Psoas muscle (tissue), 8 donors: Measurements from ENCODE around the gene MPPED1. TPM values are rescaled to one million over a fixed set of nuclear protein-coding genes. Genes with fewer than 3 reads are reported as not detected.

Experiments used
- ATAC-seq, 4 donors: fragments of 200-7000 bp; cut with Tn5 transposase; one replicate each; pipeline ENCODE4 v1.9.1; 2020; ENCODE audit warnings: moderate library complexity in 3 of 4, mild to moderate bottlenecking in 2 of 4
- DNase-seq, 2 donors: peaks; one replicate each; pipeline ENCODE4 v3.0.0-alpha.2; 2020
- H3K27ac ChIP-seq: fragments of 200-600 bp; one replicate; pipeline ENCODE4 v1.8.0; 2022
- H3K27me3 ChIP-seq, 3 donors: fragments of 200-600 bp in 1 of 3; one replicate each; pipeline versions ENCODE4 v1.6.1 to v1.8.0; 2013 to 2022; ENCODE audit warnings: low read length in 2 of 3, mild to moderate bottlenecking in 2 of 3, moderate library complexity in 1 of 3; ENCODE audit not compliant: insufficient read depth in 3 of 3
- H3K36me3 ChIP-seq, 2 donors: fragments of 200-600 bp in 1 of 2; one replicate each; pipeline versions ENCODE4 v1.6.1 to v1.8.0; 2013 to 2022; ENCODE audit warnings: low read depth in 1 of 2, mild to moderate bottlenecking in 1 of 2, moderate library complexity in 1 of 2; ENCODE audit not compliant: insufficient read depth in 1 of 2
- H3K4me1 ChIP-seq: fragments of 200-600 bp; one replicate; pipeline ENCODE4 v1.8.0; 2022
- H3K4me3 ChIP-seq: fragments of 200-600 bp; one replicate; pipeline ENCODE4 v1.8.0; 2022; ENCODE audit warnings: mild to moderate bottlenecking
- H3K9me3 ChIP-seq: fragments of 200-600 bp; one replicate; pipeline ENCODE4 v1.8.0; 2022
- WGBS, 3 donors: extraction: QIAGEN DNeasy Blood & Tissue Kit; methylation state at CpG; one replicate each; pipeline versions ENCODE4 v1.1.6 to v1.1.7; 2013; 5-methylcytosine and 5-hydroxymethylcytosine counted together
- intact Hi-C, 2 donors: fragments of 100-400 bp; cut with DNase I; formaldehyde crosslinking; loops; one replicate each; pipeline versions ENCODE4 v1.11.0 to v1.14.2; 2022
- polyA plus RNA-seq, 3 donors: library from polyadenylated mRNA; stranded (reverse); fragments of 200-250 nt; gene quantifications; one replicate each; pipeline ENCODE4 v1.2.3, GENCODE V29; 2013
- total RNA-seq, 4 donors: library from RNA; stranded (reverse); fragmentation: NEBNext Ultra II Directional in 2 of 4; extraction: Animal tissue kit (Norgen Biotek cat#: 25700) in 2 of 4; gene quantifications; one replicate each; pipeline versions ENCODE4 v1.2.1 to v1.2.4, GENCODE V29; 2021 to 2023
- TF ChIP-seq, protein P1 (sequence below): fragments of 200-600 bp; IDR thresholded peaks from one replicate; pipeline ENCODE4 v1.8.0; 2022; ENCODE audit warnings: antibody characterized with exemption
- donor health status: healthy with polysubstance abuse.
- donor health status: DM: no; HTN: no; CAD: no; lungs with moderate emphysema.
- donor health status: Bipolar disorder and iron deficiency.
- donor health status: healthy.
- donor health status: DM: yes; HTN: yes; CAD: no.
- donor health status: DM: no; HTN: no; CAD: no.
- donor health status: DM: no; HTN: no; CAD: no.
- donor health status: DM: yes; HTN: yes; CAD: no.

MPPED1 gene
- total and polyA plus RNA-seq, 7 donors, result 0.04 to 0.10 TPM; not detected in 5

- peak in 1 of 2 donors; percentile 27 for DNase-seq
- Histone ChIP-seq H3K4me1 (no peaks in the 10 kb centered on the region), H3K9me3 (no peaks in the 10 kb centered on the region), H3K4me3 (no peak overlapping the region), H3K27ac (no peak overlapping the region), H3K36me3 (no peaks in the 10 kb centered on the region), H3K27me3 (peaks cover 3 to 52% (median 16%) of the 10 kb centered on the region in 3 donors)
- WGBS, 3 donors, result 76 to 80% (median 80%) methylated on average over 35 of the region's 35 CpGs
- TF ChIP-seq, protein P1, sequence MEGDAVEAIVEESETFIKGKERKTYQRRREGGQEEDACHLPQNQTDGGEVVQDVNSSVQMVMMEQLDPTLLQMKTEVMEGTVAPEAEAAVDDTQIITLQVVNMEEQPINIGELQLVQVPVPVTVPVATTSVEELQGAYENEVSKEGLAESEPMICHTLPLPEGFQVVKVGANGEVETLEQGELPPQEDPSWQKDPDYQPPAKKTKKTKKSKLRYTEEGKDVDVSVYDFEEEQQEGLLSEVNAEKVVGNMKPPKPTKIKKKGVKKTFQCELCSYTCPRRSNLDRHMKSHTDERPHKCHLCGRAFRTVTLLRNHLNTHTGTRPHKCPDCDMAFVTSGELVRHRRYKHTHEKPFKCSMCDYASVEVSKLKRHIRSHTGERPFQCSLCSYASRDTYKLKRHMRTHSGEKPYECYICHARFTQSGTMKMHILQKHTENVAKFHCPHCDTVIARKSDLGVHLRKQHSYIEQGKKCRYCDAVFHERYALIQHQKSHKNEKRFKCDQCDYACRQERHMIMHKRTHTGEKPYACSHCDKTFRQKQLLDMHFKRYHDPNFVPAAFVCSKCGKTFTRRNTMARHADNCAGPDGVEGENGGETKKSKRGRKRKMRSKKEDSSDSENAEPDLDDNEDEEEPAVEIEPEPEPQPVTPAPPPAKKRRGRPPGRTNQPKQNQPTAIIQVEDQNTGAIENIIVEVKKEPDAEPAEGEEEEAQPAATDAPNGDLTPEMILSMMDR, result no peak
- intact Hi-C loops, result no loop called here
- no peak for ATAC-seq
Observed at GRCh38 chr22:43433451-43434274, 21.8 kb downstream of the MPPED1 start.

GRCh38 chr22:43434275-43434927, 22.6 kb downstream of the MPPED1 start:
- H3K4me1 ChIP-seq, result no peaks in the 10 kb centered on the region
- H3K27ac ChIP-seq, result no peak overlapping the region
- TF ChIP-seq, protein P1, result no peak
- no peak overlapping the region for H3K4me3 ChIP-seq
- ATAC-seq, result no peak
- no peaks in the 10 kb centered on the region for H3K36me3 ChIP-seq
- no peaks in the 10 kb centered on the region for H3K9me3 ChIP-seq
- no peak for DNase-seq
- H3K27me3 ChIP-seq, result peaks cover 3 to 45% (median 13%) of the 10 kb centered on the region in 3 donors
- intact Hi-C loops, result no loop called here
- WGBS, 3 donors, result 65 to 78% (median 68%) methylated on average over 25 of the region's 25 CpGs

- Histone ChIP-seq H3K27me3 (peaks cover 3 to 40% (median 13%) of the 10 kb centered on the region in 3 donors), H3K27ac (no peak overlapping the region), H3K36me3 (no peaks in the 10 kb centered on the region), H3K9me3 (no peaks in the 10 kb centered on the region), H3K4me1 (no peaks in the 10 kb centered on the region), H3K4me3 (no peak overlapping the region)
- WGBS, 3 donors, result 84 to 86% (median 86%) methylated on average over 24 to 26 of the region's 26 CpGs
- intact Hi-C loops, result no loop called here
- TF ChIP-seq, protein P1, result no peak
- ATAC-seq (no peak), DNase-seq (peak in 1 of 2 donors; percentile 39)
Observed at GRCh38 chr22:43434928-43435311, 23.1 kb downstream of the MPPED1 start.

DNA sequence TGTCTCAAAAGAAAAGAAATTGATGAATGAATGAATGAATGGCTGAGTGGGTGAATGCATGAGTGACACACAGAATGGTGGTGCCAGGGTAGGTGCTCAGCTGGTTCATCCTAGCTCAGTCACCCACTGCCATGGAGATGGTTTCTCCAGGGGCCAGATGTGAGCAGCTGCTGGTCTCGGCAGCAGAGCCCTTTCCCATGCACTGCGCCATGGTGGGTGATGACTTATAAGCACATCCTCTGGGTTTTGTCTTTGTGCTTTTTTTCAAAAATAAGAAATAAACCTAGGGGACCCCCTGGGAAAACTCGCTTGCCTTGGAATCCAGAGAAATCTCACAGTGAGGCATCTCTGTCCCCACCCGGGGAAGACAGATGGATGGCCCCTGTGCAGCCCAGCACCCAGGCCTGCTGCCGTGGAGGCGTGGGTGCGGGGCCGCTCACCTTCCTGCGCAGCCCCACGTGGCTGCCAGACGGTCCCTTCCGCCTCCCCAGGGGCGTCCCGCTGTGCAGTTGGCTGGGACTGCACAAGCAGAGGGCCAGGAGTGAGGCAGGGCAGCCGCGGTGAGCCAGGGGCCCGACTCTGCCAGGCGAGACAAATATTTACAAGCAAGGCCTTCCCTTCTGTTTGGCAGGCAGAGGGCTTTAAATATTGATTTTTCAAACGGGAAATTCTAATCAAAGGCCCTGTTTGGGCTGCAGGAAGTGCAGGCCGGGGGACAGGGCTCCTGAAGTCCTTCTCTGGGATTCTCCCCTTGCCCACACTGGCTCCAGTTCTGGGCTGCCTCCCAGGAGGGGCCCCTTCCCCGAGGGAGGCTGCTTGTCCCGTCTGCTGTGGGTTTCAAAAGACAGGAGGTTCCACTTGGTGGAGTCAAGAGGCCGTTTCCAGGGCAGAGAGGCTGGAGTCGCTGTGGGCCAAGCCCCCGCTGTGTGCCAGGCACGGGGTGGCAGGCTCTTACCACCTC, 24.3 kb downstream of the MPPED1 start:
- no peak for ATAC-seq

More for the DNA sequence above, 24.3 kb downstream of the MPPED1 start:
- H3K27me3 ChIP-seq, result peaks cover 3 to 31% (median 13%) of the 10 kb centered on the region in 3 donors
- no peaks in the 10 kb centered on the region for H3K9me3 ChIP-seq
- TF ChIP-seq, protein P1, result no peak
- H3K36me3 ChIP-seq, result no peaks in the 10 kb centered on the region
- 24 to 36% (median 26%) methylated on average over 26 of the region's 26 CpGs for WGBS, 3 donors
- H3K4me3 ChIP-seq, result no peak overlapping the region
- H3K4me1 ChIP-seq, result no peaks in the 10 kb centered on the region
- intact Hi-C loops, result no loop called here
- DNase-seq, result no peak
- H3K27ac ChIP-seq, result no peak overlapping the region
